ENCODE results near the gene RHOF.

- no peak for TF ChIP-seq CTCF (IDR thresholded peaks at IDR 0.05)
- no peak for TF ChIP-seq POLR2AphosphoS5 (IDR thresholded peaks at IDR 0.05)
Observed at GRCh38 chr12:121781484-121781997, 11.9 kb downstream of the RHOF start.

Data from prostate gland (tissue), 2 donors.